MCF 10A (cell line): ENCODE data around the gene APBA1. TPM values are rescaled to one million over a fixed set of nuclear protein-coding genes. Genes with fewer than 3 reads are reported as not detected.

Experiments
- BruUV-seq: library from RNA; stranded (reverse); fragments of 400-500 nt; replicated peaks from 2 replicates; lab custom pipeline; 2021; lab: Mats Ljungman, UMichigan
- CTCF ChIA-PET: fragments of 300-600 bp; sonication (Branson Sonifier 250); formaldehyde crosslinking; extraction: SDS; loops from one replicate; lab custom pipeline; 2021; ENCODE audit warnings: antibody characterized with exemption, inconsistent platforms; lab: Yijun Ruan, JAX
- POLR2A ChIA-PET: fragments of 300-600, 350-650 bp; sonication (Branson Sonifier 250); formaldehyde crosslinking; extraction: SDS; loops from one replicate; lab custom pipeline; 2020; ENCODE audit warnings: antibody characterized with exemption, inconsistent platforms; lab: Yijun Ruan, JAX
- DNase-seq: peaks from one replicate; pipeline ENCODE4 v3.0.0-alpha.2; 2018; ENCODE audit not compliant: unreplicated experiment
- H3K27ac Mint-ChIP-seq: one replicate; pipeline ENCODE4 v1.8.0; 2022; ENCODE audit warnings: mild to moderate bottlenecking, low read depth, mixed read lengths; ENCODE audit not compliant: unreplicated experiment
- H3K27me3 Mint-ChIP-seq: one replicate; pipeline ENCODE4 v1.8.0; 2022; ENCODE audit warnings: mixed read lengths; ENCODE audit not compliant: insufficient read depth, unreplicated experiment
- H3K36me3 Mint-ChIP-seq: one replicate; pipeline ENCODE4 v1.8.0; 2022; ENCODE audit warnings: mild to moderate bottlenecking, moderate library complexity, mixed read lengths; ENCODE audit not compliant: insufficient read depth, unreplicated experiment
- H3K4me1 Mint-ChIP-seq: one replicate; pipeline ENCODE4 v1.8.0; 2022; ENCODE audit warnings: mixed read lengths; ENCODE audit not compliant: insufficient read depth, unreplicated experiment
- H3K4me3 Mint-ChIP-seq: one replicate; pipeline ENCODE4 v1.8.0; 2022; ENCODE audit warnings: mild to moderate bottlenecking, moderate library complexity, mixed read lengths; ENCODE audit not compliant: unreplicated experiment
- H3K9me3 Mint-ChIP-seq: one replicate; pipeline ENCODE4 v1.8.0; 2022; ENCODE audit warnings: mixed read lengths; ENCODE audit not compliant: unreplicated experiment
- intact Hi-C: fragments of 100-400 bp; cut with micrococcal nuclease; formaldehyde crosslinking; loops from 2 replicates; pipeline ENCODE4 v1.14.1; 2022
- total RNA-seq: library from RNA; stranded (reverse); gene quantifications from 2 replicates; pipeline ENCODE4 v1.2.3, GENCODE V29; 2022
- TF ChIP-seq, protein P1 (sequence below): fragments of 200-600 bp; IDR thresholded peaks from one replicate; pipeline ENCODE4 v1.8.0; 2022; ENCODE audit warnings: antibody characterized with exemption, mild to moderate bottlenecking; ENCODE audit not compliant: unreplicated experiment

The APBA1 gene
- total RNA-seq, 1 experiment from 2014 or later, result 0.07 TPM

DNA sequence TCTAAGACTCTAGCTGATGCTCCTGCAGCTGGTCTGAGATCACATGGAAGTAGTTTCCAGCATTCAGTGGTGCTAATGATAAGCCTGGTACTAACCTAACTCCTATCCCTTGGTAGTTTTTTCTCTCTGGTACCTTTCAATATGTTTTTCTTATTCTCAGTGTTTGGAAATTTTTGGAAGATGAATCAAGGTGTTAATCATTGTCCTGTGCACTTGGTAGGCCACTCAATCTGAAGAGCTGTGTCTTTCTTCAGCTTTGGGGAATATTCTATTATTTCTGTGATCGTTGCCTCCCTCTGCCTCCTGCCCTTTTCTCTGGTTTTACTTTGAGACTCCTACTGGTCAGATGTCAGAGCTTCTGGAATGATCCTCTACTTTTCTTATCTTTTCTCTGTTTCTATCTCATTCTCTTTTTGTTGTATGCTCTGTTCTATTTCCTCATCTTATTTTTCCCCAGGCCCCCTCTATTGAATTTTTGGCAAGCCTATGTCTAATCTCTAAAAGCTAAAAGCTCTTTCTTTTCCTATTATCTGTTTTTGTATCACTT lies 136.8 kb downstream of the APBA1 start:
- DNase-seq, result no peak
- Mint-ChIP-seq H3K9me3 (no peaks in the 10 kb centered on the region), H3K4me3 (no peak overlapping the region), H3K36me3 (no peaks in the 10 kb centered on the region), H3K27me3 (peaks cover 86% of the 10 kb centered on the region), H3K27ac (no peak overlapping the region), H3K4me1 (no peaks in the 10 kb centered on the region)
- ChIA-PET POLR2A (no interaction called here), CTCF (interaction anchor here (1.5 kb wide), 1 partner anchor 112 kb away, joined by 4 read pairs; no protein-coding TSS in a partner anchor)
- TF ChIP-seq, protein P1, sequence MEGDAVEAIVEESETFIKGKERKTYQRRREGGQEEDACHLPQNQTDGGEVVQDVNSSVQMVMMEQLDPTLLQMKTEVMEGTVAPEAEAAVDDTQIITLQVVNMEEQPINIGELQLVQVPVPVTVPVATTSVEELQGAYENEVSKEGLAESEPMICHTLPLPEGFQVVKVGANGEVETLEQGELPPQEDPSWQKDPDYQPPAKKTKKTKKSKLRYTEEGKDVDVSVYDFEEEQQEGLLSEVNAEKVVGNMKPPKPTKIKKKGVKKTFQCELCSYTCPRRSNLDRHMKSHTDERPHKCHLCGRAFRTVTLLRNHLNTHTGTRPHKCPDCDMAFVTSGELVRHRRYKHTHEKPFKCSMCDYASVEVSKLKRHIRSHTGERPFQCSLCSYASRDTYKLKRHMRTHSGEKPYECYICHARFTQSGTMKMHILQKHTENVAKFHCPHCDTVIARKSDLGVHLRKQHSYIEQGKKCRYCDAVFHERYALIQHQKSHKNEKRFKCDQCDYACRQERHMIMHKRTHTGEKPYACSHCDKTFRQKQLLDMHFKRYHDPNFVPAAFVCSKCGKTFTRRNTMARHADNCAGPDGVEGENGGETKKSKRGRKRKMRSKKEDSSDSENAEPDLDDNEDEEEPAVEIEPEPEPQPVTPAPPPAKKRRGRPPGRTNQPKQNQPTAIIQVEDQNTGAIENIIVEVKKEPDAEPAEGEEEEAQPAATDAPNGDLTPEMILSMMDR, result no peak
- intact Hi-C loops, result no loop called here
- no TSS peak for BruUV-seq

DNA sequence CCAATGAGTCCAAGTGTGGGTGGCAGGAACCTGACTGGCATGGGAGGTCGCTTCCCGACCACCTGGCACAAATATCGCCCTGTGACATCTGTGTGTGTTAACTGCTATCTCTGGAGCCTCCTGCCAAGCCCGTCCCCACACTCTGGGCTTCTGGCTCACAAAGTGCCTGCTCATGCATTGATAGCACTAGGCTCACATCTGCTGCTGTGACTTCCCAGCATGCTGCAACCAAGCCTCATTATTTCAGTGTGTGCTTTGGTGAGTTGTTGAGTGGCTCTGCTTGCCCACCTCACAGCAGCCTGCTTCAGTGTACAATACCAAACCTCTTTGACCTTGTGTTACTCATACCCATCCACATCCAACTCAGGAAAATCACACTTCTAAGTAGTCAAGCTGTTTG lies 139.8 kb downstream of the APBA1 start:
- Mint-ChIP-seq H3K4me3 (no peak overlapping the region), H3K36me3 (no peaks in the 10 kb centered on the region), H3K27me3 (peaks cover 80% of the 10 kb centered on the region), H3K4me1 (no peaks in the 10 kb centered on the region), H3K9me3 (no peaks in the 10 kb centered on the region), H3K27ac (no peak overlapping the region)
- intact Hi-C loops, result no loop called here
- TF ChIP-seq, protein P1, result no peak
- ChIA-PET CTCF (no interaction called here), POLR2A (no interaction called here)
- no TSS peak for BruUV-seq
- DNase-seq, result no peak

DNA sequence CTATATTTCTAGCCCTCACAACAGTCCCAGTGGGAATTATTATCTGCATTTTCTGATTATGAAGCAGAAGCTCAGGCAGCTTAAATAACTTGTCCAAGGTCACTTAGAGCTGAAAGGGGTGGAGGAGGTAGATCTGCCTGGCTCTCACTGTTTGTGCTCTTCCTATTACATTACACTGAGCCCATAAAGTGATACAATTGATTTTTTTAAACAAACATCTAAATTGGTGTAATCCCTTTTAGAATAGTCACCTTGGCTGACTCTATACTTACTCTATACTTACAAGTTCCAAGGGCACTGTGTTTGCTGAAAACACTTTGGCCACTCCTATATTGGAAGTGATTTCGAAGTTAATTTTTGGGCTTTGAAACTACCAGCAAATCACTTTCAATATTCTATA lies 144.7 kb downstream of the APBA1 start:
- ChIA-PET POLR2A (no interaction called here), CTCF (interaction anchor here (0.6 kb wide), 1 partner anchor 45 kb away, joined by 3 read pairs; no protein-coding TSS in a partner anchor)
- Mint-ChIP-seq H3K4me3 (no peak overlapping the region), H3K27me3 (peaks cover 57% of the 10 kb centered on the region), H3K9me3 (no peaks in the 10 kb centered on the region), H3K4me1 (no peaks in the 10 kb centered on the region), H3K27ac (no peak overlapping the region), H3K36me3 (no peaks in the 10 kb centered on the region)
- no peak for DNase-seq
- intact Hi-C loops, result no loop called here
- TF ChIP-seq, protein P1, result no peak
- no TSS peak for BruUV-seq

DNA sequence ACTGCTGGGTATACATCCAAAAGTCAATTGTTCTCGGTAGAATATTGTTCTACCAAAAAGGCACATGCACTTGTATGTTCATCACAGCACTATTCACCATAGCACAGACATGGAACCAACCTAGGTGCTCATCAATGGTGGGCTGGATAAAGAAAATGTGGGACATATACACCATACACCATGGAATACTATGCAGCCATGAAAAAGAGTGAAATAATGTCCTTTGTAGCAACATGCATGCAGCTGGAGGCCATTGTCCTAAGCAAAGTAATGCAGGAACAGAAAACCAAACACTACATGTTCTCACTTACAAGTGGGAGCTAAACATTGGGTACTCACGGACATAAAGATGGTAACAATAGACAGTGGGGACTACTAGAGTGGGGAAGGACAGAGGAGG lies 145.5 kb downstream of the APBA1 start:
- H3K27me3 Mint-ChIP-seq, result peaks cover 54% of the 10 kb centered on the region
- TF ChIP-seq, protein P1, result no peak

More for the DNA sequence above, 145.5 kb downstream of the APBA1 start:
- no peaks in the 10 kb centered on the region for H3K4me1 Mint-ChIP-seq
- DNase-seq, result no peak
- no peaks in the 10 kb centered on the region for H3K9me3 Mint-ChIP-seq
- H3K4me3 Mint-ChIP-seq, result no peak overlapping the region
- intact Hi-C loops, result no loop called here
- no peaks in the 10 kb centered on the region for H3K36me3 Mint-ChIP-seq
- ChIA-PET POLR2A (no interaction called here), CTCF (interaction anchor here (1.0 kb wide), 1 partner anchor 105 kb away, joined by 3 read pairs; no protein-coding TSS in a partner anchor)
- H3K27ac Mint-ChIP-seq, result no peak overlapping the region
- no TSS peak for BruUV-seq
